Effector CD4-positive, alpha-beta T cell (primary cell): Measurements from ENCODE around the gene GON4L.
"Not testable (repeated sequence)": the region's sequence is repeated elsewhere in the genome, so short reads cannot be mapped to it uniquely, and the experiment has no call there.

ENCODE experiments used
- DNase-seq: peaks from one replicate; pipeline ENCODE4 v3.0.0-alpha.2; 2020
- total RNA-seq: gene quantifications from one replicate; lab custom pipeline; 2026; lab: John Stamatoyannopoulos, UW

Gene GON4L, protein sequence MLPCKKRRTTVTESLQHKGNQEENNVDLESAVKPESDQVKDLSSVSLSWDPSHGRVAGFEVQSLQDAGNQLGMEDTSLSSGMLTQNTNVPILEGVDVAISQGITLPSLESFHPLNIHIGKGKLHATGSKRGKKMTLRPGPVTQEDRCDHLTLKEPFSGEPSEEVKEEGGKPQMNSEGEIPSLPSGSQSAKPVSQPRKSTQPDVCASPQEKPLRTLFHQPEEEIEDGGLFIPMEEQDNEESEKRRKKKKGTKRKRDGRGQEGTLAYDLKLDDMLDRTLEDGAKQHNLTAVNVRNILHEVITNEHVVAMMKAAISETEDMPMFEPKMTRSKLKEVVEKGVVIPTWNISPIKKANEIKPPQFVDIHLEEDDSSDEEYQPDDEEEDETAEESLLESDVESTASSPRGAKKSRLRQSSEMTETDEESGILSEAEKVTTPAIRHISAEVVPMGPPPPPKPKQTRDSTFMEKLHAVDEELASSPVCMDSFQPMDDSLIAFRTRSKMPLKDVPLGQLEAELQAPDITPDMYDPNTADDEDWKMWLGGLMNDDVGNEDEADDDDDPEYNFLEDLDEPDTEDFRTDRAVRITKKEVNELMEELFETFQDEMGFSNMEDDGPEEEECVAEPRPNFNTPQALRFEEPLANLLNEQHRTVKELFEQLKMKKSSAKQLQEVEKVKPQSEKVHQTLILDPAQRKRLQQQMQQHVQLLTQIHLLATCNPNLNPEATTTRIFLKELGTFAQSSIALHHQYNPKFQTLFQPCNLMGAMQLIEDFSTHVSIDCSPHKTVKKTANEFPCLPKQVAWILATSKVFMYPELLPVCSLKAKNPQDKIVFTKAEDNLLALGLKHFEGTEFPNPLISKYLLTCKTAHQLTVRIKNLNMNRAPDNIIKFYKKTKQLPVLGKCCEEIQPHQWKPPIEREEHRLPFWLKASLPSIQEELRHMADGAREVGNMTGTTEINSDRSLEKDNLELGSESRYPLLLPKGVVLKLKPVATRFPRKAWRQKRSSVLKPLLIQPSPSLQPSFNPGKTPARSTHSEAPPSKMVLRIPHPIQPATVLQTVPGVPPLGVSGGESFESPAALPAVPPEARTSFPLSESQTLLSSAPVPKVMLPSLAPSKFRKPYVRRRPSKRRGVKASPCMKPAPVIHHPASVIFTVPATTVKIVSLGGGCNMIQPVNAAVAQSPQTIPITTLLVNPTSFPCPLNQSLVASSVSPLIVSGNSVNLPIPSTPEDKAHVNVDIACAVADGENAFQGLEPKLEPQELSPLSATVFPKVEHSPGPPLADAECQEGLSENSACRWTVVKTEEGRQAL (N-terminal part only)
- 150 reads per million, percentile 89 among the genes with 10 or more reads in this experiment for total RNA-seq

DNA sequence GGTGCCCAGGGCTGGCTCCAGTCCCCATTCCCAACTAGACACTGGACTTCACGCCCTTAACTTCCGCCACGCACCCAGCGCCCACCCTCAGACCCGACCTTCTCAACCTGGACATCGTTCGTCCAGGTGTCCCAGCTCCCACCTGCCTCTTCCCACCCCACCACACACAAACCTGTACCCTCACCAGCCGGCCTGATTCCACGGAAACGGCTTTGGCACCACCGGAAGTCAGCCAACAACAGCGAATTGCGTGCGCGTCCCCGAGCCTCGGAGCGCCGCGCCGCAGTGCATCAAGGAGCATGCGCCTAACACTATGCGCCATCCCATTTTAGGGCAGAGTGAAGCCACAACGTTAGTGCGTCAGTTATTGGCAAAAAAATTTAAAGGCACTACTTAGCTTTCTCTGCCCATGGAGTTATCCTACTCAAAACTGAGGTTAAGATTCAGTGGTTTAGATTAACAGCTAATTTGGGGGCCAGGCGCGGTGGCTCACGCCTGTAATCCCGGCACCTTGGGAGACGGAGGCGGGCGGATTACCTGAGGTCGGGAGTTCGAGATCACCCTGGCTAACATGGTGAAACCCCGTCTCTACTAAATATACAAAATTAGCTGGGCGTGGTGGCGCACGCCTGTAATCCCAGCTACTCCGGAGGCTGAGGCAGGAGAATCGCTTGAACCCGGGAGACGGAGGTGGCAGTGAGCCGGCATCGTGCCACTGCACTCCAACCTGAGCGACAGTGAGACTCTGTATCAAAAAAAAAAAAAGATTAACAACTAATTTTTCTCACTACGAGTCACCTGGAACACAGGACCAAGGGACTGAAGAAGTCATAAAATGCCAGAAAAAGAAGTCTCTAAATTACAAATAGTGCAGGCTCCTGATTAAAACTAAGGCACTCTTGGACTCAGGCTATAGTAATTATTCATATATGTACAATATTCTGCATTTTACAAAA lies at the start of gene GON4L:
GON4L (minus strand) TSS at position 240 of the 956 bp plus-strand sequence. CDS start 3,434 bp downstream, outside the sequence.
- peak; percentile 85 for DNase-seq

GRCh38 chr1:155904261-155904660 lies 47.2 kb upstream of the GON4L start:
- no peak for DNase-seq

DNA sequence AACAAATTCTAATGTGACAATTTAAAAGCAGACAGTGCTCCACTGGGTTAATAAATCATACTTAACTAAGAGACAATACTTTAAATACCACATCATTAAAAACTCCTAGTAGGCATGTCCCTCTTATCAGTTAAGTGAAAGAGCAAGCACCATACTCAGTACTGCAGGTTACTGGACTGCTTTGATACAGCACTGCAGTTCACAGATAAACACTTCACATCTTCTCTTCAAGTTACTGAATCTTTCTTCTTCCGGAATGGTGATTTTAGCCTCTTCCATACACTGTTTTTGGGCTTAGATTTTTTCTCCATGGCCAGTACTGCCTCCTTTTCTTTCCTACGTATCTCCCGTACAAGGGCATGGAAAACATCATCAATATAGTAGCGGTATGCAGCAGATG lies 43.1 kb upstream of the GON4L start:
- no peak for DNase-seq

GRCh38 chr1:155899683-155900082 lies 42.7 kb upstream of the GON4L start:
- DNase-seq = no peak

GRCh38 chr1:155898888-155899287 lies 41.9 kb upstream of the GON4L start:
- no peak for DNase-seq

DNA sequence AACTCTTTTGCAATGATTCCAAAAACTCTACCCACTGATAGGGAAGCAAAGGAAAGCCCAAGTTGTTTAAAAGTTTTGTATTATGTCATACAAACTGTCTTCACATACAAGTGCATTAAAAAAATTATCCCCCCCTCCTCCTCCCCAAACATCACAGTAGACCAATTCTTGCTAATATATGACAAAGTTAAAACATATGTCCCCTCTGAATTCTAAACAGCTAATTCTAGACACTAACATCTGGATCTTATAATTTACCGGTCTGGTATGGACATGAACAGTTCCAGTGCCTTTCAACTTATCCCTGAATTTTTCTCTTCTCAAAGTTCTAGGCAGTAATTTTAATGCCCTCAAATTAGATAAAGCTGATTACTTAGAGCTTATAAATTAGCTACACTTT lies 40.7 kb upstream of the GON4L start:
- no peak for DNase-seq

DNA sequence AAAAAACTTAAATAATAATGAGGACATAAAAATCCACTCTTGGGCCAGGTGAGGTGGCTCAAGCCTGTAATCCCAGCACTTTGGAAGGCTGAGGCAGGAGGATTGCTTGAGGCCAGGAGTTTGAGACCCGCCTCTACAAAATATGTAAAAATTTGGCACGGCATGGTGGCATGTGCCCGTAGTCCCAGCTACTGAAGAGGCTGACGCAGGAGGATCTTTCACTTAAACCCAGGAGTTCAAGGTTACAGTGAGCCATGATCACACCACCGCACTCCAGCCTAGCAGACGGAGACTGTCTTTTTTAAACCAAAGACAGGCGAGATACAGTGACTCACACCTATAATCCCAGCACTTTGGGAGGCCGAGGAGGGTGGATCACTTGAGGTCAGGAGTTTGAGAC lies 39.5 kb upstream of the GON4L start:
- DNase-seq = not testable (repeated sequence)

- not testable (repeated sequence) for DNase-seq
Measured at GRCh38 chr1:155895617-155896016, 38.6 kb upstream of the GON4L start.

DNA sequence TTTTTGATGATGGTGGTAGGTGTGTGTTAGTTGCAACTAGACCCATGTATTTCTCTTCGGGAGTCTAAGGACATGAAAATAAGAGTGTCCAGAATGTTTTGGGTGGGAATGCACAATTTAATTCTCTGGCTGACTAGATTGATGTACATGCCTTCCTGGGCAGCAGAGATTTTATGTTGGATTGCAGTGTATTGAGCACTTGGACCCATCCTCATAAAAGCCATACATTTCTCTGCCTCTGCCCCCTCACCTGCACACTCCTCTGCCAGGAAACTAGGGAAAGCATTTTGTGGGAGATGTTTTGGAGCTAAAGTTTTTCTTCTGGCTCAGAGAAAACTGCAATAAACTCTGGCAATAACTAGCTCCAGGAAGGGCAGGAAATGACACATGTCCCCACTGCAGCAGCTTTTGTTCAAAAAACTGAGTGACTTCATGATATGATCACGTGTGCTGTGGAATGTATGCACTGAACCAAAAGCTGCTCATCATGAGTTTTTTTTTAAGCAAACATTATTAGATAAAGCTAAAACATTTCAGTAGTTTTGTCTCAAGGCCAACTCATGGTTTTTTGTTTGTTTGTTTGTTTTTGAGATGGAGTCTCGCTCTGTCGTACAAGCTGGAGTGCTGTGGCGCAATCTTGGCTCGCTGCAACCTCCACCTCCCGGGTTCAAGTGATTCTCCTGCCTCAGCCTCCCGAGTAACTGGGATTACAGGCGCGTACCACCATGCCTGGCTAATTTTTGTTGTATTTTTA lies 36.6 kb upstream of the GON4L start:
- DNase-seq = no peak

DNA sequence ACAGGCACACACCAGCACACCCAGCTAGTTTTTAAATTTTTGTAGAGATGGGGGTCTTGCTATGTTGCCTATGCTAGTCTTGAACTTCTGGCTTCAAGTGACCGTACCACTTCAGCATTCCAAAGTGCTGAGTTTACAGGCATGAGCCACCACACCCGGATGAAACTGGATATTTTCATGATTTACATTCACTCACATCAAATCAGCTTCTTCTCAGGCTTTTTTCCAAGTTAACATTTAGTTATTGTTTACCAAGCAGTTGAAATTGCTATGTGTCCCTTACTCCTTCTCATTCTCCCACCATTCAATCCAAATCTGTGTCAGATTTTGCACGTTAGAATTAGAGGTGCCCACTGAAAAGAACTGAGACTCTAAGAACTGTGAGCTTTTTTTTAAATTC lies 35.8 kb upstream of the GON4L start:
- no peak for DNase-seq

- no peak for DNase-seq
Measured at GRCh38 chr1:155890251-155890650, 33.2 kb upstream of the GON4L start.

- DNase-seq = no peak
Measured at GRCh38 chr1:155889566-155889965, 32.6 kb upstream of the GON4L start.

GRCh38 chr1:155888481-155888880 lies 31.5 kb upstream of the GON4L start:
- DNase-seq = no peak

DNA sequence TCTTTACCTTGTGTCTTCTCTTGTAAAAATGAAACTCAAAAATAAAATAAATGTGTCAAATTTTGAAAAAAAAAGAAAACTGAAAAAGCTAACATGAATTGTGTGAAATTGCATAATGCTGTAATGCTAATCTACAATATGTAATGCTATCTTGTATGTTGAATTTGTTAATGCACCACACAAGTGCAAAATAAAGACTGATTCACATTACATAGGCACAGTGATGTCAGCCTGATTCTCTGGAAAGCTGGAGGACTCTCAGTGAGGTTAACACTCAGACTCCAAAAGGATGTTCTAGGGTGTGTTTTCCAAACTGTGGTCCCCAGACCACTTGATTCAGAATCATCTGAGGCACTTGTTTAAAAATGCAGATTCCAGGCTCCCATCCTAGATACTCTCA lies 28.0 kb upstream of the GON4L start:
- no peak for DNase-seq

DNA sequence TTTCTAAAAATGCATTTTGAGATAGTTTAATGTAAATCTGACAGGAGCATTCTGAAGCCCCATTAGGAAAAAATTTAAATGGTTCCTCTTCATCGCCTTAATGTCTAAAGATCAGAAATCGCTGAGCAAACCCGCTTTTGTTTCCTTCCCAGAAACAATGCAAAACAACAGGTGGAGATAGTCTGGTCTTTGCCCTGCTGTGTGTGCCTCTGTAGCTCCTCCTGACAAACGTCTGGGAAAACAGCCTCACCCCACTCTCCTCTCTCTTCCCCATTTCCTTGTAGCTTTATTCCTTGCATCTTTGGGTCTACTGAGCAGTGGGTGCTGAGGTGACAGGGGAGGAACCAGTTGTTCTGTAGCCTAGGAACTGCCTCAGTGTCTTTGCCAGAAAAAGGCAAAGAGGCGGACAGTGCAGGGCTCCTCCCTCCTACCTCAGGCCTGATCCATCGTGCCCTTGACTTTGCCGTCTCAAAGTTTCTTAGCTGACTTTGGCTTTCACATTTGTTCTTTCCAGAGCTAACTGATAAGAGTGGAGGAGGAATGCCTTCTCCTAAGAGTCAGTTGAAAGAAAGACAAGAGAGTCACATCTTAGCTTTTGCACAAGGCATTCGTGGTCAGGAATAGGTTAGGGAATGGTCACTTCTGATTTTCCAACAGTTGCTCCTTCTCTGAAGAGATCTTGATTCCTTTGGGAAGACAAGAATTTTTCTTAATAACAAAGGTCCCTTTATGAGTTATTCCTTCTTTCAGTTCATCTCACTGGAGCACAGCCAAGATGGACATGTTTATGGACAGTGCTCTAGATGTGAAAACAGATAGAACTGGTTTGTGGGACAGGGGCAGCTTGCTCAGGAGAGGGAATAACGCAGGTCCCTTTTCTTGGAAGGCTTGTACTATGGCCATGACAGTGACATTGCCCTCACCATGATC lies 27.3 kb upstream of the GON4L start:
- DNase-seq = no peak

- DNase-seq = no peak
Measured at GRCh38 chr1:155882766-155883165, 25.8 kb upstream of the GON4L start.

DNA sequence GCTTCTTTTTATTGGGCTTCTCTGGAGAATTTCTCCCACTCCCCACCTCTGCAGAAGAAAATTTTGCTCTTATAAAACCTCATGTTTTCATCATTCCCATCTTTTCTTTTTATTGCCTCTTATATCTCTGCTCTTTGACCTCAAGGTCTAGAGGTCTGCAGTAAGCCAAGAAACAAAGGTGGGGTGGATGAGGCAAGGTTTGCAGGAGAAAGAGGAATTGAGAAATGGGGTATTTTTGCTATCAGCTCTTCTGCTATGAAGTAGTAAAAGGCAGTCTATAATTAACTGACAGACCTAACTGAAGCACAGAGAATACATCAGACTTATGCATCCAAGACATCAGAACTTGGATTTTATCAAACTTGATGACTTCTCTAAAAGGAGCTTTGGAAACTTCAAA lies 25.2 kb upstream of the GON4L start:
- DNase-seq = no peak

DNA sequence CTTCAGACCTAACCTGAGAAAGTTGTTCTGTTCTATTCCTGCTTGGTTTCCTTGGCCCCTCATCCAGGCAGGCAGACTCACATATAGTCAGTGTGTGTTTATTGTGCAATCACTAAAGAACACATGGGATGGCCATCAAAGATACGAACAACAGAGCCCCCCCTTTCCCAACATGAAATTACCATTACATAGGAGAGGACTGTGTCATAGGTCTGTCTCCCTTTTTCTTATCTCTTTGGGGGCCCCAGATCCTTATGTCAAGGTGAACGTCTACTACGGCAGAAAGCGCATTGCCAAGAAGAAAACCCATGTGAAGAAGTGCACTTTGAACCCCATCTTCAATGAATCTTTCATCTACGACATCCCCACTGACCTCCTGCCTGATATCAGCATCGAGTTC lies 23.9 kb upstream of the GON4L start:
- DNase-seq = no peak

DNA sequence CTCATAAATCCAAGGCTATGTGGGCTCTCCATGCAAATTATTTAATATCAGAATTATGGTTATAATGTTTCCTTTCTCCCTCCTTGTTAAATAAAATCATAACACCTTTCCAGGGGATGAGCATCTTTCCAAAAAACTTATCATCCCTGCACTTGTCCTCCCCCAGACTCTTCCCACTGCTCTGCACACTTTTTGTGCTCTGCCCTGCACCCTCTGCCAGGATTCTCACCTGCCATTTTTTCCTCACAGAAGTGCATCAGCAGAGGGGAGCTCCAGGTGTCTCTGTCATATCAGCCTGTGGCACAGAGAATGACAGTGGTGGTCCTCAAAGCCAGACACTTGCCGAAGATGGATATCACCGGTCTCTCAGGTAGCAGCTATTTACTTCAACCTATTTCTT lies 23.2 kb upstream of the GON4L start:
- DNase-seq = no peak

GRCh38 chr1:155877945-155878344 lies 20.9 kb upstream of the GON4L start:
- no peak for DNase-seq
